Hematopoietic multipotent progenitor cell treated with erythropoietin and hydrocortisone succinate and interleukin-3 and kit ligand, for 15 days (in vitro differentiated cells): ENCODE data around the gene RRN3.
"Not testable (repeated sequence)": the region's sequence is repeated elsewhere in the genome, so short reads cannot be mapped to it uniquely, and the experiment has no call there.

Experiments used
- DNase-seq: peaks from one replicate; pipeline ENCODE4 v3.0.0-alpha.2; 2015; ENCODE audit warnings: low spot score

The RRN3 gene

GRCh38 chr16:15093955-15094827 is at the start of gene RRN3:
Gene RRN3 (minus strand): TSS chr16:15094272. CDS start chr16:15094233, 39 bp downstream.
- DNase-seq: peak; percentile 88

DNA sequence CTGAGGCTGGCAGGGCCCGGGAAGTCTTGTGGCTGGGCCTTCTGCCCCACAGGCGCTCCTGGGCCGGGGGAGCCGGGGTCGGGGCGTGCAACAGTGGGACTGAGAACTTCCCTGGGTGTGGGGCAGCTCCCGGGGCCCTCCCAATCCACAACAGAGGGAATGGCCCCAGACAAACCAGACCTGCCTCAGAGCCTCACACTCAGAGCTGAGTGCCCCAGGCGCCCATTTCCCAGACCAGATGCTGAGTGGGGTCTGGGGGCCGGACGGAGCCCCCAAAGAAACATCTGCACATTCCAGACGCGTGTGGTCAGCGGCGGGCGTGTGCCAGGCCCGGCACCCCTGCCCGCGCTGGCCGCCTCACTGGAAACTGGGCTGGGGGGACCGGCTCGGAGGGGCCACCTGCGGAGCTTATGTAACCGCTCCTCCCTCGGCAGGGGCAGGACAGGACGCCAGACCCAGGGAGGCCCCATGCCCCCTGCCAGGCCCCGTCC is 49.6 kb upstream of the RRN3 start:
- not testable (repeated sequence) for DNase-seq

GRCh38 chr16:15142891-15143600 is 49.0 kb upstream of the RRN3 start:
- DNase-seq: not testable (repeated sequence)

DNA sequence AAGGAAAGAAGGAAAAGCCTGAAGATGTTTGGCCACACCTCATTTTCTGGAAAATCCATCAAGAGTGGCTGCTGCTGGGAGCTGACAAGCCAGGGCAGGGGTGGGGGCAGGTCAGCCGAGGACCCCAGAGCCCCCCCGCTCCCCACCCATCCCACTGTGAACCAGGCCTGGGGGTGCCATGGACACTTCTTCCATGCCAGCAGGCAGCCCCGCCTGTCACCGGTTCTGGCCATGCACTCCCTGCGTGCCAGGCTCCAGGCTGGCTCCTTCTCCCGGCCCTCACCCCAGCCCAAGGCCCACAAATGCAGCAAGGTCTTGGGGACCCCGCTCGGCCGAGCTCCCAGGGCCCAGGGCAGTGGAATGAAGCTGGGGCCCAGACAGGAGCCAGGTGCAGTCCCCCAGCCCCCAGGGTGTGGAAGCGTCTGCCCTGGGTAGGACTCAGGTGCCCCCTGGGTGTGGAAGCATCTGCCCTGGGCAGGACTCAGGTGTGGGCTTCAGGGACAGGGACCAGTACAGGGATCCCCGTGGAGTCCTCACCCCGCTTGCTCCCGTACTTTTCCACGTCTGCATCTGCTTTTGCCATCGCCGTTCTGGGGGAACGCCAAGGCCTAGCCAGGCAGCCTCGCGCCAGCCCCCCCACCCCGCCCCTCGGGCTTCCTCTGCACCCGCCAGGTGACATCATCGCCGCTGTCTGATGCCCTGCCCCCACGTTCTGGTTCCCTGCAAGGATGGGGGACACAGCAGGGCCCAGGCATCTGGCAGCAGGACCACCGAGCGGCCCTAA is 48.2 kb upstream of the RRN3 start:
- not testable (repeated sequence) for DNase-seq

GRCh38 chr16:15141586-15141985 is 47.5 kb upstream of the RRN3 start:
- no peak for DNase-seq

DNA sequence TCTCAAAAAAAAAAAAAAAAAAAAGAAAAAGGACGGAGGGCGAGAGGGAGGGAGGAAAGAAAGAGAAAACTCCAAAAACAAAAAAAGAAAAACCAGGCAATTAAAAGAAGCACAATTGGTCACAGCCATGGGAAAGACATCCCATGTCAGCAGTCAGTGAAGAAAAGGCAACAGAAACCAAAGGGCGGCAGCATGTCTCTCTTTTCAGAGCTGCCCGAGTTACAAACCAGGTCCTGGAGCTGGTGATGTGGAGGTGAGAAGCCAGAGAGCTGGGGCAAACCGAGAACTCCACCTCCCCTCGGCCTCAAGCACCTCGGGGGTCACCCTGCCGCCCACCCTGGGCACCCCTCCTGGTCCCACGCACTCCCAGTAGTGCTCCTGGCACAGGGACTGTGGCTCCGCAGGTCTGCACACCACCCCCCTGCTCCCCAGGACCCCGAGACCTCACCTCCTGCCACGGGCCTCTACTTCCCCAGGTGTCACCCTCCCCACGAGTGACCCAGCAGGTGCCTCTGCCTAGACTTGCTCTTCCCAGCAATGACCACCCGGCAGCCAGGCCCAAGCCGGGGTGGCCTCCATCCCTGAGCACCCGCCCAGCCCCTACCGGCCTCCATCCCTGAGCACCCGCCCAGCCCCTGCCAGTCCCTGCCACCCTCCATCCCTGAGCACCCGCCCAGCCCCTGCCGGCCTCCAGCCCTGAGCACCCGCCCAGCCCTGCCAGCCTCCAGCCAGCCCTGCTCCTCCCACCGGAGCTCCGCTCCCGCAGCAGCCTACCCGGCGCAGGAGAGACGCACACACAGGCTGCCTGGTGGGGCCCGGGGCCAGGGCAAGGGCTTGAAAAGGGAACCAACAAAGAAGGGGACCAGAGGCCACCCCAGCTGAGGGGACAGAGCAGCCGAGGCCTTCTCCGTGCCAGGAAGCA is 46.6 kb upstream of the RRN3 start:
- DNase-seq: not testable (repeated sequence)

GRCh38 chr16:15137514-15137913 is 43.4 kb upstream of the RRN3 start:
- not testable (repeated sequence) for DNase-seq

DNA sequence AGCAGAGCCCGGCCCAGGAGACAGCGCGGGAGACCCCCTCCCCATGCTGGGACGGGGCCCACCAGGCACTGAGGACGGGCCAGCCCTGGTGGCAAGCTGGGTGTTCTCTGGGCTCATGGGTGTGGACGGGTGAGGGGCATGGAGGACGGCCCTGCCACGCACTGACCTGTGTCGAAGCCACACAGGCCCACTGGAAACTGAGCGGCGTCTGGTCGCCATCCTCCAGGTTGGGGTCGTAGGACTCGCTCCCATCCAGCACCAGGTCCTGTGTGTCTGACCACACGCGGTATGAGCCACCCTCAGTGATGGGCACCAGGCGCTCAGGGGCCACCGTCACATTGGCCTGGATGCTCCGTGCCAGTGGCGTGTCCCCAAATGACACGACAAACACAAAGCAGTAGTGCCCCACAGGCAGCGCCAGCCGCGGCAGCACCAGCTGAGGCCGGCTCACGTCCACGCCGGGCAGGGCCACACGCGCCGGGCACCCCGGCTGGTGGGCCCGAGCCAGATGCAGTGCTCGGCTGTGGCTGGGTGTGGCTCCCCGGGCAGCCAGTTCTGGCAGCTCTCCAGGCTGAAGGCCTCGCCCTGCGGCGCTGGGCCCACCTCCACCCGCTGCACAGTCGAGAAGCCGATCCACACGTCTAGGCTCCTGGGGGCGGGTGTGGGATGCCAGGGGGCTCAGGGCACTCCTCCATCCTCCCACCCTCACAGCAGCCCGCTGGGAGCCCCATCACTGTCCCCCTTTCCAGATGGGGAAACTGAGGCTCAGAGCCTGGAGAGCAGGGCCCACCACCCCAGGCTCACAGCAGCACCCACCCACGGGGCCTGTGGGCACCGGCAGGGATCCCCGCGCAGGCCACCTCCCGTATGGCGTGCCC is 41.6 kb upstream of the RRN3 start:
- peak; percentile 44 for DNase-seq

DNA sequence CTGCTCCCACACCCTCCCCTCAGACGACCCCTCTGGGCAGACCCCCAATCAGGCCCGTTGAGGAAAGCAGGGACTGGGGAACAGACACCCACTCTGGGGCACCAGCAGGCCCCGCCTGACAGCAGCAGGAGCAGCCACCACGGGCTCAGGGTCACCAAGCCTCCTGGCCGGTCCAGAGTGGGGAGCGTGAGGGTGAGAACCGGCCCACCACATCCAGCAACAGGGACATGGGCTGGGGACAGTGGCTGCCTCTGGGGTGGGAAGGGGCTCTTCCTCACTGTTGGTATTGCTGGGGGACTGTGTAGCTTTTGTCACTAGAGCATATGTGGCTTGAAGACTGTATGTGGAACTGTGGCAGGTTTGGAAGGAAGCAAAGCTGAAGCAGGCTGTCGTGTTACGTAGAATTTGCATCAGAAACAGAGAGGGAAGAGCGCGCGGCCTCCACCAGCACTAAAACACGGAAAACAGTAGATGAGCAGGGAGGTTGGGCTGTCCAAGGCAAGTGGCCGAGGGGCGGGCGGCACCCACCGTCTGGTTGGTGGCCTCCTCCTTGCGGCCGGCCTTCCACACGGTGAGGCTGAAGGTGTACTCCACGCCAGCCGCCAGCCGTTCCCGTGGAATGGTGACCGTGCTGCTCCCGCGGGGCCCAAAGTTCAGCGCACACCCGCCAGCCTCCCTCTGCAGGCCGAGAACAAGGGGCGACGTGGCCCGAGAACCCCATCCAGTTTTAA is 40.8 kb upstream of the RRN3 start:
- not testable (repeated sequence) for DNase-seq

GRCh38 chr16:15133554-15133953 is 39.5 kb upstream of the RRN3 start:
- not testable (repeated sequence) for DNase-seq

GRCh38 chr16:15132719-15133428 is 38.8 kb upstream of the RRN3 start:
- not testable (repeated sequence) for DNase-seq

- not testable (repeated sequence) for DNase-seq
Measured at GRCh38 chr16:15130943-15131700, 37.0 kb upstream of the RRN3 start.

DNA sequence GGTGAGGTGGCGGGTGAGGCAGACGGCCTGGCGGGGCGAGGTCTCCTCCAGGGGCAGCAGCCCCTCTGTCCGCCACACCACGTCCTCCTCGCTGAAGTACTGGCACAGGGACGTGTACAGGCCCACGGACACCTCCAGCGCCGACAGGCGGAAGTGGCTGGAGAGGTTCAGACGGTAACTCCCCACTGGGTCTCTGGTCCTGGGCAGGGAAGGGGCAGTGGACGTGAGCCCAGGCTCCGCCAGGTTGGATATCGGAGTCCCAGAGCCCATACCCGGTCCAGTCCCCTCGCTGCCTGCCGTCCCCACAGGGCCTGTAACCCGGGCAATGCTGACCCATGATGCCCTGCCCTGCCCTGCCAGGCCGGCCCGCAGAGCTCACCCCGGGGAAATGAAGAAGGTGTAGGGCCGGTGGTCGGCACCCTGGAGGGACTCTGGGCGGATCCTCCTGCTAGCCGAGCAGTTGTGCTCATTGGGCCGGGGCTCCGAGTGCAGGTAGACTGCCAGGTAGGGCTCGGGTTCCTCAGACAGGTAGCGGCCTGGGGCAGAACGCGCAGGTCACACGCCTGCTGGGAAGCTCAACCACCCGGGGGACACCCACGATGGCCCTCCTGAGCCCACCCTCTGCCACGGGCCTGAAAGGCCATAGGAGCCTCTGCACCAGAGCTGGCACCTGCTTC is 36.3 kb upstream of the RRN3 start:
- not testable (repeated sequence) for DNase-seq

GRCh38 chr16:15127641-15128425 is 33.8 kb upstream of the RRN3 start:
- not testable (repeated sequence) for DNase-seq

DNA sequence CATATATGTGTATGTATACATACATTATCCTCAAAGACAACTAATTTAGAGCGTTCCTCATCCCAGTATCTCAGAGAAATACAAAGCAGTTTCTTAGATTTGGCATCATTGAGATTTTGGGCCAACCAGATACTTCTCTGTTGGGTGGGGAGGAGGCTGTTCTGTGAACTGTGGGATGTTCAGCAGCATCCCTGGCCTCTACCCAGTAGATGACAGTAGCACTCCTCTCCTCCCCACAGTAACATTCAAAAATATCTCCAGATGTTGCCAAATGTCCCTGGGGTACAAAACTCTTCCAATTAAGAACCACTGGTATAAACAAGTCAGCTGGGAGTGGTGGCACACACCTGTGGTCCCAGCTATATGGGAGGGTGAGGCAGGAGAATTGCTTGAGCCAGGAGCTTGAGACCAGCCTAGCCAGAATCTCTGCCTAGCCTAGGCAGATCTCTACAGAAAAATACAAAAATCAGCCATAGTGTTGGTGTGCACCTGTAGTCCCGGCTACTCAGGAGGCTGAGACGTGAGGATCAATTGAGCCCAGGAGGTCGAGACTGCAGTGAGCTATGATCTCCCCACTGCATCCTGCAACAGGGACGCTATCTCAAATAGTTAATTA is 6.4 kb upstream of the RRN3 start:
- DNase-seq: not testable (repeated sequence)

DNA sequence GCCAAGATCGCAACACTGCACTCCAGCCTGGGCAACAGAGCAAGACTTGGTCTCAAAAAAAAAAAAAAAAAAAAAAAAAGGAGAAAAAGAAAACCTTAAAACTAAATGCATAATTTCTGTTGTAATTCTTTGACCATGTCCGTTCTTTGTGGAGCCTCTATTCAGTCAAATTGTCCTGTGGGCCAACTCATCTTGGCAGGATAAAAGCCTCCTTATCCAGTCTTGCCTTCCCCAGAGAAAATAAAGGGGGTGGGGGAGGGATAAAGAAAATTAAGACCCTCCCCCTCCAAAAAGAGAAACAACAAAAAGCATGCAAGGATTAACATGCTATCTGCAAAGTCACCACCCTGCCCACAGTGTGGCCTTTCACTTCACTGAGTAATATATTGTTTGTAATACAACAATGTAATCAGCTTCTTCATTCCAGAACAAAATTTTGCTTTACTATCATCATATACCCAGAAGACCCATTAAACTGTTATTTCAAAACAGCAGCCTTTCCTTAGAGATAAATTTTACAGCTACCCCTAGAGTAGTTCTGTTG is 5.4 kb upstream of the RRN3 start:
- DNase-seq: not testable (repeated sequence)
